Tibial nerve (tissue), 3 donors: ENCODE results near the gene UPF3A.

ENCODE experiments used
- POLR2A ChIP-seq, 2 donors: fragments of 450-650 bp; IDR thresholded peaks; one replicate each; pipeline ENCODE4 v1.6.1; 2017; ENCODE audit warnings: antibody characterized with exemption in 2 of 2, mild to moderate bottlenecking in 2 of 2, moderate library complexity in 2 of 2
- TF ChIP-seq, protein P1 (sequence below), 5 experiments: fragments of 200-600 bp in 3 of 5; fragments of 450-650 bp in 2 of 5; sonication (generic) in 3 of 5; IDR thresholded peaks; one replicate each; pipeline ENCODE4 v1.5.1; 2016 to 2019; ENCODE audit warnings: antibody characterized with exemption in 5 of 5, mild to moderate bottlenecking in 3 of 5, moderate library complexity in 2 of 5

DNA sequence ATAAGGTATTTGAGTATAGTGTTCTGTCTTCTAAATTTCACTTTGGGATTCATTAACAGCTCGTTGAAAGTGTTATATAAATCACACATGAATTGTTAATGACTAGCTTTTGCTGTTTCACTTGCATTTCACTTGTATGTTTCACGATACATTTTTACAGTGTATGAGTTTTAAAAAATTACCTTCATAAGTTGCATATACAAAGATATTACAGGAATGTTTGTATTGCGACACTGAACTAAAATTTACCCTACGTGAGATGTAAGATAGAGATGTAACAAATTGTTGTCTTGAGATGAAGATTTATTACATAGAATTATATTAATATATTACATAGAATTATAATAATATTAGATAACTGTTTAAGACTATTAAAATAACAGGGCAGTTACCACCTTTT, 45.2 kb upstream of the UPF3A start:
- TF ChIP-seq, protein P1, sequence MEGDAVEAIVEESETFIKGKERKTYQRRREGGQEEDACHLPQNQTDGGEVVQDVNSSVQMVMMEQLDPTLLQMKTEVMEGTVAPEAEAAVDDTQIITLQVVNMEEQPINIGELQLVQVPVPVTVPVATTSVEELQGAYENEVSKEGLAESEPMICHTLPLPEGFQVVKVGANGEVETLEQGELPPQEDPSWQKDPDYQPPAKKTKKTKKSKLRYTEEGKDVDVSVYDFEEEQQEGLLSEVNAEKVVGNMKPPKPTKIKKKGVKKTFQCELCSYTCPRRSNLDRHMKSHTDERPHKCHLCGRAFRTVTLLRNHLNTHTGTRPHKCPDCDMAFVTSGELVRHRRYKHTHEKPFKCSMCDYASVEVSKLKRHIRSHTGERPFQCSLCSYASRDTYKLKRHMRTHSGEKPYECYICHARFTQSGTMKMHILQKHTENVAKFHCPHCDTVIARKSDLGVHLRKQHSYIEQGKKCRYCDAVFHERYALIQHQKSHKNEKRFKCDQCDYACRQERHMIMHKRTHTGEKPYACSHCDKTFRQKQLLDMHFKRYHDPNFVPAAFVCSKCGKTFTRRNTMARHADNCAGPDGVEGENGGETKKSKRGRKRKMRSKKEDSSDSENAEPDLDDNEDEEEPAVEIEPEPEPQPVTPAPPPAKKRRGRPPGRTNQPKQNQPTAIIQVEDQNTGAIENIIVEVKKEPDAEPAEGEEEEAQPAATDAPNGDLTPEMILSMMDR (IDR thresholded peaks at IDR 0.05) = no peak
- no peak for TF ChIP-seq POLR2A (IDR thresholded peaks at IDR 0.05)
